AG04449 (cell line): ENCODE measurements around the gene UBE2F.

Experiments
- CTCF ChIA-PET: fragments of 350-600 bp; formaldehyde crosslinking; extraction: SDS; loops from one replicate; lab custom pipeline; 2021; ENCODE audit warnings: antibody characterized with exemption; lab: Yijun Ruan, JAX
- POLR2A ChIA-PET: fragments of 400-600, 350-600 bp; formaldehyde crosslinking; extraction: SDS; loops from one replicate; lab custom pipeline; 2020; ENCODE audit warnings: antibody characterized with exemption, inconsistent platforms; lab: Yijun Ruan, JAX
- DNase-seq: peaks from one replicate; pipeline ENCODE4 v3.0.0-alpha.2; 2010; ENCODE audit warnings: low read depth, low spot score
- H3K4me3 ChIP-seq: 2 replicates; pipeline ENCODE4 v1.5.1; 2011; ENCODE audit warnings: low read depth, mild to moderate bottlenecking, control low read depth, low read length
- CTCF ChIP-seq: IDR thresholded peaks from one replicate; pipeline ENCODE4 v1.5.1; 2011; ENCODE audit warnings: mild to moderate bottlenecking, moderate library complexity, low read length, control low read depth, inconsistent platforms; ENCODE audit not compliant: insufficient read depth; ENCODE audit errors: missing control alignments

The UBE2F gene

GRCh38 chr2:238060096-238060541, 93.3 kb downstream of the UBE2F start:
- ChIA-PET POLR2A (interaction anchor here (0.6 to 1.0 kb wide), 2 partner anchors 8 to 33 kb away, joined by 3 to 4 read pairs; no protein-coding TSS in a partner anchor), CTCF (interaction anchor here (2.0 kb wide), 1 partner anchor 12 kb away, joined by 8 read pairs; no protein-coding TSS in a partner anchor)
- TF ChIP-seq CTCF: no peak
- no peak for DNase-seq
- peak overlapping the region; percentile 79 for H3K4me3 ChIP-seq

- POLR2A ChIA-PET: interaction anchor here (0.5 to 1.2 kb wide), 4 partner anchors 9 to 226 kb away, joined by 3 to 7 read pairs (median 3); no protein-coding TSS in a partner anchor
- no peak for TF ChIP-seq CTCF
- peak within 1 kb of the TSS; percentile 81 for H3K4me3 ChIP-seq
- peak; percentile 66 for DNase-seq
- CTCF ChIA-PET: interaction anchor here (1.5 to 2.0 kb wide), 2 partner anchors 12 to 548 kb away, joined by 3 to 8 read pairs; no protein-coding TSS in a partner anchor
These were observed 93.9 kb downstream of the UBE2F start, which contains the start of gene SCLY for GRCh38 chr2:238060542-238061314. Gene SCLY, plus strand, starts transcription at chr2:238061001. Its CDS starts 54 bp downstream, at chr2:238061055.

GRCh38 chr2:238061315-238062202, 94.7 kb downstream of the UBE2F start:
- CTCF ChIA-PET: interaction anchor here (0.8 to 2.0 kb wide), 4 partner anchors 11 to 548 kb away, joined by 3 to 8 read pairs (median 4); no protein-coding TSS in a partner anchor
- DNase-seq: no peak
- peak overlapping the region; percentile 81 for H3K4me3 ChIP-seq
- POLR2A ChIA-PET: interaction anchor here (0.5 to 1.2 kb wide), 5 partner anchors 10 to 227 kb away, joined by 3 to 7 read pairs (median 3); no protein-coding TSS in a partner anchor
- TF ChIP-seq CTCF: no peak

GRCh38 chr2:238063414-238064189, 96.8 kb downstream of the UBE2F start:
- POLR2A ChIA-PET: no interaction called here
- TF ChIP-seq CTCF: no peak
- CTCF ChIA-PET: no interaction called here
- H3K4me3 ChIP-seq: no peak overlapping the region
- DNase-seq: no peak

- no peak for TF ChIP-seq CTCF
- ChIA-PET CTCF (interaction anchor here (1.0 kb wide), 1 partner anchor 8 kb away, joined by 3 read pairs; no protein-coding TSS in a partner anchor), POLR2A (no interaction called here)
- DNase-seq: no peak
- H3K4me3 ChIP-seq: no peak overlapping the region
These were observed 97.6 kb downstream of the UBE2F start for GRCh38 chr2:238064376-238064775.
